Raji (cell line): ENCODE results near the gene TAMM41.

Experiments used
- POLR2A ChIP-seq: IDR thresholded peaks from 2 replicates; pipeline ENCODE4 v1.6.1; 2011; ENCODE audit warnings: low read depth, low read length, control low read depth; ENCODE audit not compliant: insufficient read depth

TAMM41 gene

GRCh38 chr3:11814663-11815062, 32.0 kb downstream of the TAMM41 start:
- no peak for TF ChIP-seq POLR2A

GRCh38 chr3:11810276-11810675, 36.4 kb downstream of the TAMM41 start:
- TF ChIP-seq POLR2A = no peak

GRCh38 chr3:11808231-11808630, 38.5 kb downstream of the TAMM41 start:
- no peak for TF ChIP-seq POLR2A

GRCh38 chr3:11807686-11808085, 39.0 kb downstream of the TAMM41 start:
- no peak for TF ChIP-seq POLR2A

GRCh38 chr3:11805716-11806115, 41.0 kb downstream of the TAMM41 start:
- TF ChIP-seq POLR2A = no peak

- TF ChIP-seq POLR2A = no peak
Observed at GRCh38 chr3:11803977-11804892, 42.5 kb downstream of the TAMM41 start.

GRCh38 chr3:11799791-11800190, 46.9 kb downstream of the TAMM41 start:
- TF ChIP-seq POLR2A = no peak

GRCh38 chr3:11794927-11795326, 51.8 kb downstream of the TAMM41 start:
- no peak for TF ChIP-seq POLR2A

GRCh38 chr3:11791339-11792200, 55.1 kb downstream of the TAMM41 start:
- TF ChIP-seq POLR2A = no peak

GRCh38 chr3:11789412-11789811, 57.3 kb downstream of the TAMM41 start:
- no peak for TF ChIP-seq POLR2A

GRCh38 chr3:11784971-11785377, 61.7 kb downstream of the TAMM41 start:
- no peak for TF ChIP-seq POLR2A

GRCh38 chr3:11780341-11780740, 66.3 kb downstream of the TAMM41 start:
- TF ChIP-seq POLR2A = no peak

- no peak for TF ChIP-seq POLR2A
Observed at GRCh38 chr3:11779626-11780025, 67.1 kb downstream of the TAMM41 start.

- no peak for TF ChIP-seq POLR2A
Observed at GRCh38 chr3:11778248-11778647, 68.4 kb downstream of the TAMM41 start.

GRCh38 chr3:11776346-11776745, 70.3 kb downstream of the TAMM41 start:
- no peak for TF ChIP-seq POLR2A

- TF ChIP-seq POLR2A = no peak
Observed at GRCh38 chr3:11775493-11775892, 71.2 kb downstream of the TAMM41 start.
